Endodermal cell (in vitro differentiated cells): ENCODE measurements around the gene VPS72. TPM values are rescaled to one million over a fixed set of nuclear protein-coding genes. Genes with fewer than 3 reads are reported as not detected.
A peak's percentile ranks its signal among the peaks of the same experiment; 100 is the strongest.

Experiments
- DNase-seq: peaks from one replicate; pipeline ENCODE4 v3.0.0-alpha.2; 2017
- H3K27ac ChIP-seq: 2 replicates; pipeline ENCODE4 v1.5.1; 2013; ENCODE audit warnings: mild to moderate bottlenecking, low read depth, low read length, moderate library complexity
- H3K27me3 ChIP-seq: 2 replicates; pipeline ENCODE4 v1.6.1; 2013; ENCODE audit warnings: mild to moderate bottlenecking, low read length, moderate library complexity; ENCODE audit not compliant: insufficient read depth, control insufficient read depth, poor library complexity, severe bottlenecking
- H3K36me3 ChIP-seq: 2 replicates; pipeline ENCODE4 v1.7.0; 2013; ENCODE audit warnings: mild to moderate bottlenecking, low read length, moderate library complexity; ENCODE audit not compliant: control insufficient read depth, insufficient read depth
- H3K4me1 ChIP-seq: one replicate; pipeline ENCODE4 v1.7.0; 2013; ENCODE audit warnings: low read length; ENCODE audit not compliant: control insufficient read depth, insufficient read depth
- H3K4me3 ChIP-seq: 2 replicates; pipeline ENCODE4 v1.5.1; 2013; ENCODE audit warnings: mild to moderate bottlenecking, low read length, moderate library complexity
- H3K9ac ChIP-seq: 2 replicates; pipeline ENCODE4 v1.6.1; 2013; ENCODE audit warnings: mild to moderate bottlenecking, low read length, moderate library complexity; ENCODE audit not compliant: poor library complexity, severe bottlenecking; ENCODE audit errors: extremely low read depth
- H3K9me3 ChIP-seq: 2 replicates; pipeline ENCODE4 v1.6.1; 2013; ENCODE audit warnings: mild to moderate bottlenecking, low read length, moderate library complexity; ENCODE audit not compliant: control insufficient read depth
- H3K27ac Mint-ChIP-seq: 2 replicates; pipeline ENCODE4 v1.8.0; 2020; ENCODE audit warnings: mixed read lengths
- H3K27me3 Mint-ChIP-seq: 2 replicates; pipeline ENCODE4 v1.8.0; 2021; ENCODE audit warnings: mild to moderate bottlenecking, mixed read lengths; ENCODE audit not compliant: insufficient read depth
- H3K36me3 Mint-ChIP-seq: 2 replicates; pipeline ENCODE4 v1.8.0; 2020; ENCODE audit warnings: low read depth, mixed read lengths
- H3K4me1 Mint-ChIP-seq: 2 replicates; pipeline ENCODE4 v1.8.0; 2020; ENCODE audit warnings: mixed read lengths
- H3K4me3 Mint-ChIP-seq: 2 replicates; pipeline ENCODE4 v1.8.0; 2020; ENCODE audit warnings: mild to moderate bottlenecking, moderate library complexity, mixed read lengths
- H3K9me3 Mint-ChIP-seq: 2 replicates; pipeline ENCODE4 v1.8.0; 2020; ENCODE audit warnings: mild to moderate bottlenecking, mixed read lengths
- CTCF ChIP-seq: fragments of 200-600 bp; sonication (generic); conservative IDR thresholded peaks from 2 replicates; pipeline ENCODE4 v1.5.0; 2021; ENCODE audit warnings: antibody characterized with exemption, mild to moderate bottlenecking
- WGBS, 2 experiments: methylation state at CpG; one replicate each; pipeline versions ENCODE4 v1.1.5 to v1.1.7; 2013; ENCODE audit warnings: missing lambda C conversion rate in 2 of 2, mixed read lengths in 1 of 2; ENCODE audit not compliant: insufficient coverage in 1 of 2, insufficient read length in 1 of 2; 5-methylcytosine and 5-hydroxymethylcytosine counted together
- total RNA-seq, 2 donors: library from RNA; stranded (reverse); fragmentation: NEBNext Ultra II Directional in 1 of 2; extraction: Animal tissue kit (Norgen Biotek cat#: 25700) in 1 of 2; gene quantifications; 2 replicates in 1 of 2; 3 replicates in 1 of 2; pipeline ENCODE4 v1.2.1, GENCODE V29; 2021

The VPS72 gene
- total RNA-seq, 2 donors from 2014 or later: 79.4 to 103 TPM

- no peak for TF ChIP-seq CTCF
- Histone ChIP-seq H3K36me3 (peaks cover 37% of the 10 kb centered on the region), H3K4me3 (no peak overlapping the region), H3K4me1 (no peaks in the 10 kb centered on the region), H3K27ac (no peak overlapping the region), H3K9me3 (no peaks in the 10 kb centered on the region), H3K9ac (no peak overlapping the region), H3K27me3 (no peaks in the 10 kb centered on the region)
- H3K27me3 Mint-ChIP-seq: peaks cover 20% of the 10 kb centered on the region
- H3K9me3 Mint-ChIP-seq: no peaks in the 10 kb centered on the region
- no peaks in the 10 kb centered on the region for H3K4me1 Mint-ChIP-seq
- WGBS, 2 experiments: 90 to 91% methylated on average over 6 to 7 of the region's 7 CpGs
- no peak overlapping the region for H3K27ac Mint-ChIP-seq
- DNase-seq: no peak
- H3K36me3 Mint-ChIP-seq: peaks cover 49% of the 10 kb centered on the region
- no peak overlapping the region for H3K4me3 Mint-ChIP-seq
Measured at GRCh38 chr1:151134991-151135390, 55.0 kb downstream of the VPS72 start.

GRCh38 chr1:151134396-151134795 is 55.6 kb downstream of the VPS72 start:
- Histone ChIP-seq H3K9ac (no peak overlapping the region), H3K4me3 (no peak overlapping the region), H3K4me1 (no peaks in the 10 kb centered on the region), H3K27ac (no peak overlapping the region), H3K36me3 (peaks cover 31% of the 10 kb centered on the region), H3K27me3 (no peaks in the 10 kb centered on the region), H3K9me3 (no peaks in the 10 kb centered on the region)
- no peaks in the 10 kb centered on the region for H3K9me3 Mint-ChIP-seq
- H3K4me3 Mint-ChIP-seq: no peak overlapping the region
- TF ChIP-seq CTCF: no peak
- DNase-seq: no peak
- H3K36me3 Mint-ChIP-seq: peaks cover 43% of the 10 kb centered on the region
- WGBS, 2 experiments: 87 to 100% methylated on average over 1 to 3 of the region's 3 CpGs
- H3K27me3 Mint-ChIP-seq: peaks cover 20% of the 10 kb centered on the region
- no peaks in the 10 kb centered on the region for H3K4me1 Mint-ChIP-seq
- no peak overlapping the region for H3K27ac Mint-ChIP-seq

GRCh38 chr1:151133018-151133806 is 56.8 kb downstream of the VPS72 start:
- peak; percentile 31 for TF ChIP-seq CTCF
- H3K27ac Mint-ChIP-seq: no peak overlapping the region
- H3K27ac ChIP-seq: no peak overlapping the region
- no peaks in the 10 kb centered on the region for H3K9me3 Mint-ChIP-seq
- H3K27me3 Mint-ChIP-seq: peaks cover 20% of the 10 kb centered on the region
- no peak overlapping the region for H3K4me3 Mint-ChIP-seq
- H3K36me3 ChIP-seq: peaks cover 28% of the 10 kb centered on the region
- H3K4me1 Mint-ChIP-seq: no peaks in the 10 kb centered on the region
- no peak overlapping the region for H3K4me3 ChIP-seq
- H3K9ac ChIP-seq: no peak overlapping the region
- H3K36me3 Mint-ChIP-seq: peaks cover 35% of the 10 kb centered on the region
- H3K9me3 ChIP-seq: no peaks in the 10 kb centered on the region
- no peaks in the 10 kb centered on the region for H3K4me1 ChIP-seq
- 87 to 88% methylated on average over 20 to 65 of the region's 65 CpGs for WGBS, 2 experiments
- DNase-seq: peak; percentile 82
- no peaks in the 10 kb centered on the region for H3K27me3 ChIP-seq
